Amniotic stem cell (primary cell): ENCODE data around the gene SWT1.
"Not testable (repeated sequence)": the region's sequence is repeated elsewhere in the genome, so short reads cannot be mapped to it uniquely, and the experiment has no call there.

Experiments
- DNase-seq: peaks from one replicate; lab custom pipeline; 2025; lab: John Stamatoyannopoulos, UW

The SWT1 gene

DNA sequence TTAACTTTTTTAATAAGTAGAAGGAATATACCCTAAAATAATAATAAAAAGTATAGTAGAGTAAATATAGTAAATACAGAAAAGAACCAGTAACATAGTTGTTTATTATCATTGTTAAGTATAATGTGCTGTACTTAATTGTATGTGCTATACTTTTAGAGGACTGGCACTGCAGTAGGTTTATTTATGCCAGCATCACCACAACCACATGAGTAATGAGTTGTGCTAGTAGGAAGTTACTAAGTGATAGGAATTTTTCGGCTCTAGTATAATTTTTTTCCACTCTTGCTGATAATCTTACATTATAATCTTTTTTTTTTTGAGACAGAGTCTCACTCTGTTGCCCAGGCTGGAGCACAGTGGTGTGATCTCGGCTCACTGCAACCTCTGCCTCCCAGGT is 88.5 kb downstream of the SWT1 start:
- DNase-seq = no peak

DNA sequence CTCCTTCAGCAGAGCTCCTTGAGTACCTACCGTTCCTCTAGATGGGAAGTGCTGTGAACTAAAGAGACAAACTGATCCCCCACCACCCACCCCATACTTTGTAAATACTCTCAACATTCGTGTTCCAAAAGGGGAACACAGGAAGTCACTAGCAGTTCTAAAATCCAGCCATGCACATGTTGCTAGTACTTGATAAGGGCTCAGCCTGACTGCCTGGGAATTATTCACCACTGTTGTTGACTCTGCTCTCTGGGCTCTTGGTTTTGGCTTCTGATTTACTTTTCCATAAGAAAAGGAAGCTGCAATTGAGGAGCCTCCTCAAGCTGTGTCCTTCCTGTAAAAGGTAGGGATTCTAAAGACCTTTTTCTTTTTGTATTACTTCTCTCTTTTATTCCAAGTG is 92.6 kb downstream of the SWT1 start:
- DNase-seq = no peak

- no peak for DNase-seq
Observed at GRCh38 chr1:185250063-185250462, 93.1 kb downstream of the SWT1 start.

DNA sequence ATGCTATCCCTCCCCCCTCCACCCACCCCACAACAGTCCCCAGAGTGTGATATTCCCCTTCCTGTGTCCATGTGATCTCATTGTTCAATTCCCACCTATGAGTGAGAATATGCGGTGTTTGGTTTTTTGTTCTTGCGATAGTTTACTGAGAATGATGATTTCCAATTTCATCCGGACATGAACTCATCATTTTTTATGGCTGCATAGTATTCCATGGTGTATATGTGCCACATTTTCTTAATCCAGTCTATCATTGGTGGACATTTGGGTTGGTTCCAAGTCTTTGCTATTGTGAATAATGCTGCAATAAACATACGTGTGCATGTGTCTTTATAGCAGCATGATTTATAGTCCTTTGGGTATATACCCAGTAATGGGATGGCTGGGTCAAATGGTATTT is 95.0 kb downstream of the SWT1 start:
- not testable (repeated sequence) for DNase-seq

GRCh38 chr1:185252404-185252803 is 95.4 kb downstream of the SWT1 start:
- not testable (repeated sequence) for DNase-seq

- DNase-seq = not testable (repeated sequence)
Observed at GRCh38 chr1:185255595-185255994, 98.6 kb downstream of the SWT1 start.

- not testable (repeated sequence) for DNase-seq
Observed at GRCh38 chr1:185257116-185257949, 100.4 kb downstream of the SWT1 start.

GRCh38 chr1:185257950-185258208 is 100.9 kb downstream of the SWT1 start:
- no peak for DNase-seq

GRCh38 chr1:185258676-185259075 is 101.7 kb downstream of the SWT1 start:
- DNase-seq = no peak

- DNase-seq = no peak
Observed at GRCh38 chr1:185260611-185261010, 103.6 kb downstream of the SWT1 start.

- no peak for DNase-seq
Observed at GRCh38 chr1:185262151-185262550, 105.2 kb downstream of the SWT1 start.

- no peak for DNase-seq
Observed at GRCh38 chr1:185263292-185263691, 106.3 kb downstream of the SWT1 start.

DNA sequence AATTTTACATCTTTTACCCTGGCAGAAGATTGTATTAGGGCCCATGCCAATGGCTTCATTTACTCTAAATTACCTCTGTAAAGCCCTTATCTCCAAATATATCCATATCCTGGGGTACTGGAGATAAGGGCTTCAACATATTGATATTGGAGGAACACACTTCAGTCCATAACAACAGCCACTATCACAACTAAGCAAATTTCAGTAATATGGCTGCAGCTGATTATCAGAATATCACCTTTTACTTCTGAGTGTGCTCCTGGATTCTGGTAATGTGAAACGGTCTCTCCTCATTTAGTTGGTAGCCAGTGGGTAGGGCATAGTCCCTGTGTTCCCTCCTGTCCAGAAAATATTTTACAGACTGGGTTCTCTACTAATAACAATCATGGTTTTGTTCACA is 106.8 kb downstream of the SWT1 start:
- DNase-seq = no peak

- no peak for DNase-seq
Observed at GRCh38 chr1:185265314-185265713, 108.3 kb downstream of the SWT1 start.

DNA sequence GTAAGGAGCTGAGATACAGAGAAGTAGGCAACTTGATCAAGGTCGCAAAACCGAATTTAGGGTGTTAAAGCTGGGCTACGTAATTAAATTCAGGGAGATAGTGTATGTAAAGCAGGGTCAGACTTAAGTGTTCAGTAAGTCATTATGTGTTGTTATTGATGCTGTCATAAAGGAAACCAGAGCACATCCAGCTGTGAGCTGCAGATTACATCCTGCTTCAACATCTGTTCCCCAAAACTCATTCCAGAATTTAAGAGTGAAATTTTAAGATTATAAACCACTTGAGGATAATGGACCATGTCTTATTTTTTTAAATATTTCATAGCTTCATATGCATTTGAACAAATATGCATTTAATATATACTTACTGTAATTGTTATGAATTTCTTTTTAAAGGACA is 110.3 kb downstream of the SWT1 start:
- DNase-seq = no peak

DNA sequence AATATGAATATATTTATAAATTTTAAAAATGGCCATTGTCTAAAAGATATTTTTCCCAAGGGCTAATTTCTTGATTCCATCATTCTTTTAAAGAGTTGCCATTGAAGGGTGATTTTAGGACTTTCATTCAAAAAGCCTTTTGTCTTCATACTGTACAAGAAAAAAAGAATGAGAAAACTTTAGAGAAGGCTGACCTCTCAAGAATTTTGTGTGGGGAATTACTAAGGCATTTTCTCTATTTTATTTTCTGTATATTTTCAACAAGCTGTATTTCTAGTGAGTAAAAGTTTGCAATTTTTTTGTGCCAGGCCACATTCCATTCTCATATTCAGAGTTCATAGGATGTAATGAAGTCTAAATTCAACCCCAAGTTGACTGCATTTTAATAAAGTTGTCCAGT is 110.7 kb downstream of the SWT1 start:
- no peak for DNase-seq

DNA sequence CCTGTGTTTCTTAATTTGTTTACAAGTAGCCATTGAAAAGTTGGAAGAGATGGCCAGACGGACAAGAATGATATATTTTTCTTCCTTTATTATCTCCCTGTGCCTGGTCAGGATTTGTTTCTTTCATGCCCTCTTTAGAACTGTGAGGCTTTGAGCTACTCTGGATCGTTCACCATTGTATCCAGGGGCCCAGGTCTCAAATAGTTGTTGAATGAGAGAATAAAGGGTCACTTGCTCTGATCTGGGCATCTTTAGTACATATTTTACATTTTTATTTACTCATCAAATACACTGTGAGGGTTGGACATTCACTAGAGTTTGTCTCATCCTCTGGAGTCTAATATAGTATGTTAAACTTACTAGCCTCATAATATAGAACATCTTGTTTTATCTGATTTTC is 111.4 kb downstream of the SWT1 start:
- no peak for DNase-seq

- no peak for DNase-seq
Observed at GRCh38 chr1:185271921-185272320, 115.0 kb downstream of the SWT1 start.

DNA sequence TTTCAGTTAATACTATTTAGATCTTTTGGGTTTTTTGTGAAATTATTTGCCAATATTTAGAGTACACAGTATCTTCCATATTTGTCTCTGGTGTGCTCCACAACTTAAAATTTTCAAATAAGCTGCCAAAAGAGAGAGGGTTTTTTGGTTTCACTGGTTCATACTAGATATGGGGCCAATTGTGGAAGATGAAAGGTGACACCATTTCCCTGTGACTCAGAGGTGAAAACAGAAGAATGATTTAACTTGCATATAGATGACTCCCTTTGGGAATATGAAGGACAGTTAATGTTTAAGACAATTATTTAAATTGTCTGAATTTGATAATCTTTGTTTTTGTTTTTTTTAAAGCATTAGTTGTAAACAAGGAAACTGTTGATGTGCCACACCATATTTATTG is 122.6 kb downstream of the SWT1 start:
- no peak for DNase-seq

GRCh38 chr1:185280589-185280988 is 123.6 kb downstream of the SWT1 start:
- no peak for DNase-seq

DNA sequence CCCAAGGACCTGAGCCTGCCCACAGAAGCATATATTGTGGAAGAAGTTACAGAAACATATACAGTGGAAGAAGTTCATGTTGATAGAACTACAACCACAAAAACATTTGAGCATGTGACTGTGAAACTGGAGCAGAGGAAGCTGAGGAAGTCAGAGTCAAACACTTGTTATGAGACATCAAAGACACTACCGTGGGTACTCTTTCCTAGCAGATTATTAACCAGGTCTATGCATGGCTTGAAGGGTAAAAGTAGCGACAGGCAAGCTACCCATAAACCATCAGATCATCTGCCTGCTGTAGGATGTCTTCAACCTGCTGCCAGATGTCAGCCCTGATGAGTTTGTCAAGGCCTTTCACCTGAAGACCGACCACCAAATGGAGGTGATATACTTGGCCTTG is 124.3 kb downstream of the SWT1 start:
- no peak for DNase-seq

GRCh38 chr1:185284116-185284515 is 127.1 kb downstream of the SWT1 start:
- no peak for DNase-seq

DNA sequence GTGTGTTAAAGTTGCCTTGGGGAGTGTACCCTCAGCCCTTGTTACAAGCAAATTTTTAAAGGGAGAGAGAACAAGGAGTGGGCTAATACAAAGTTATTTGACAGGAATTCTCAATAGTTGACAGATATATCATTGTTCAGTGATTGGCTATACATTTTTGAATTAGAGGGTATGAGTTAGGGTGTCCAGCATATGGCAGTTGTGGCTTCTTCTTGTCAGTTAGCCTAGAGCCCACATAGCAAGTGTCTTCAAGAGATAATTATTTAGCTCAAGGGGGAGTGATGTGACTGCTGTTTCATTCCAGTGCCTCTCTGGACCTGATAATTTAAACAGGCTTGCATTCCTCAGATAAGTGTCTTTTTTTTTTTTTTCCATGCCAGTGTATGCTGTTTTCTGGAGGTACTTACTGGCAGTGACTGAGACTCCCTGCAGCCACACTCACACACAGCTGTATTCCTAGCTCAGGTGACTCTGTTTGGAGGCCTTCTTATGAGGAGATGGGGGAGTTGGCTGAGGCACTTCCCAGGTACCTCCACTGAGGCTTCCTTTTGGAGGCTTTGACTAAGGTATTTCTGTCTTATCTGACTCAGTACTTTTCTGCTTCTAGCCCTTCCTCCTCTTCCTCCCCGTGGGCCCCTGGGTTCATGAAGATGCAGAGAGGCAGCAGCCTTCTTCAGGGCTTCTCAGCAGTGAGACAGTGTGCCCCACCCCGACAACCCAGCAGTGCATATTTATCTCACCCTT is 127.7 kb downstream of the SWT1 start:
- DNase-seq = no peak

- DNase-seq = no peak
Observed at GRCh38 chr1:185287451-185287850, 130.5 kb downstream of the SWT1 start.
